Fibroblast of villous mesenchyme (primary cell): ENCODE results near the gene RLN1. TPM values are rescaled to one million over a fixed set of nuclear protein-coding genes. Genes with fewer than 3 reads are reported as not detected.
"Not testable (repeated sequence)": the region's sequence is repeated elsewhere in the genome, so short reads cannot be mapped to it uniquely, and the experiment has no call there.

Experiments
- DNase-seq: peaks from one replicate; pipeline ENCODE4 v3.0.0-alpha.2; 2010; ENCODE audit warnings: low read depth
- H3K4me3 ChIP-seq: 2 replicates; pipeline ENCODE4 v1.5.1; 2011; ENCODE audit warnings: low read depth, mild to moderate bottlenecking, low read length
- CTCF ChIP-seq: IDR thresholded peaks from 2 replicates; pipeline ENCODE4 v1.5.1; 2012; ENCODE audit warnings: low read depth, mild to moderate bottlenecking, low read length; ENCODE audit not compliant: insufficient read depth
- total RNA-seq: library from RNA; depleted of rRNA; stranded (reverse); fragments of >200 nt; gene quantifications from 2 replicates; pipeline ENCODE4 v1.2.3, GENCODE V29; 2012

Gene RLN1
- total RNA-seq, 1 donor = not detected

GRCh38 chr9:5355226-5355625 is 15.6 kb upstream of the RLN1 start:
- no peak for TF ChIP-seq CTCF
- DNase-seq = no peak

GRCh38 chr9:5354184-5354583 is 14.5 kb upstream of the RLN1 start:
- DNase-seq = peak; percentile 33
- TF ChIP-seq CTCF = no peak
- H3K4me3 ChIP-seq = no peak overlapping the region

More at GRCh38 chr9:5355226-5355625, 15.6 kb upstream of the RLN1 start:
- H3K4me3 ChIP-seq = no peak overlapping the region

GRCh38 chr9:5352637-5353248 is 13.1 kb upstream of the RLN1 start:
- DNase-seq = no peak
- no peak for TF ChIP-seq CTCF
- no peak overlapping the region for H3K4me3 ChIP-seq

GRCh38 chr9:5336688-5337087 is 3.0 kb downstream of the RLN1 start:
- TF ChIP-seq CTCF = no peak
- H3K4me3 ChIP-seq = no peak overlapping the region
- DNase-seq = no peak

- H3K4me3 ChIP-seq, DNase-seq: not testable (repeated sequence)
These were observed 8.4 kb downstream of the RLN1 start for GRCh38 chr9:5331276-5331675.

- no peak overlapping the region for H3K4me3 ChIP-seq
- DNase-seq = peak; percentile 32
- no peak for TF ChIP-seq CTCF
These were observed 12.7 kb downstream of the RLN1 start for GRCh38 chr9:5326893-5327548.

- no peak overlapping the region for H3K4me3 ChIP-seq
- TF ChIP-seq CTCF = no peak
- DNase-seq = no peak
These were observed 13.5 kb downstream of the RLN1 start for GRCh38 chr9:5326187-5326586.

GRCh38 chr9:5321601-5322000 is 18.1 kb downstream of the RLN1 start:
- H3K4me3 ChIP-seq, DNase-seq: not testable (repeated sequence)
